Measurements from ENCODE around the gene ITLN2.
A peak's percentile ranks its signal among the peaks of the same experiment; 100 is the strongest.
"Not testable (repeated sequence)": the region's sequence is repeated elsewhere in the genome, so short reads cannot be mapped to it uniquely, and the experiment has no call there.

Gene ITLN2

GRCh38 chr1:160954158-160955104 lies at the start of gene ITLN2:
ITLN2 (minus strand) TSS chr1:160954809; CDS start chr1:160954741, 68 bp downstream.
- DNase-seq (ENCODE audit: low read depth in 2 of 2): peak; percentile 8 to 28

DNA sequence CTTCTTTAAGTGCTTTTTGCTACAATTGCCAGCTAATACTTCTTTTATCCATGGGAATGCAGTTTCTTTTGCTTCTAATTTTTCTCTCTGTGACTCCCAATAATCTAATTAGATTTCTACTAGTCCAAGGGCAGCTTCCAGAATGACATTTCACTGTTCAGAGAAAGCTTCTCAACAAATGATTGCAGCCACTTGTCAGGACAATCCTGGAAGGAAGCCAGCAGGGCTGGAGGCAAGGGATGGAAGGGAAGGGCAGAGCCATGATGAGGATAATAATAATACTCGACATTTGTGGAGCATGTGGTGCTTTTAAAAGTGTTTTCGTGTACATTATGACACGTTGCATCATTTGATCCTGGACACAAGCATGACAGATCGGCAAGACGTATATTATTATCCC lies 46.9 kb upstream of the ITLN2 start:
- DNase-seq (ENCODE audit: low read depth in 2 of 2): no peak

DNA sequence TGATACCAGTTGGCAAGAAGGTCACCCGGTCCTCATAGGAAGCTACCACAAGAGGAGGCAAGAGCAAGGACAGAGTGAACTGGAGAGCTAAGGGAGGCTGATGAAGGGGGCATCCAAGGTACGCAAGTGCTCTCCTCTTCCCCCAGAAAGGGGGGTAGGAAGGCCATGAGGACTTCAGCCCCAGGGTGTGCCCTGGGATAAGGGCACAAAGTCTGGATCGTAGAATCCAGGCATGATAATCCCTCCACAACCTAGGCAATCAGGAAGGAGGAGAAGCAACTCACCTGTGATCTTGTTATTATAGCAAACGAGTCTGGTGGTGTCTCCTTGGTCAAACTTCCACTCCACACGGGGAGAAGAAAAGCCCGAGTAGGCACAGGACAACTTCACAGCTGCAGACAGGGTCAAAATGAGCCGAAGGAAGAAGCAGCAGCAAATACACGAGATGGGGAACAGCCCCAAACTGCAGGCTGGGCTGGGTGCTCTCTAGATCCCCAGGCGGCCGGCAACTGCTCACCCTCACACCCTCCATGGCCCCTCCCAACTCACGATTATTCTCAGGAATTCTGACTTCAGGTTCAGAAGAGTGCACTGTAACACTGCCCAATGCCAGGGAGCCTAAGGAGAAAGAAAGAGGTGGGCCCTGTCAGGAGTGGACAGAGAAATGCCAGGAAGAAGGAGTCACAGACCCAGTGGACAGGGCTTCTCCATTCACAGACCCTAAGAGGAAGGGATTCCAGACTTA lies 46.3 kb upstream of the ITLN2 start:
- DNase-seq (ENCODE audit: low read depth in 2 of 2): no peak

GRCh38 chr1:160999376-160999775 lies 44.8 kb upstream of the ITLN2 start:
- DNase-seq (ENCODE audit: low read depth in 2 of 2): no peak

DNA sequence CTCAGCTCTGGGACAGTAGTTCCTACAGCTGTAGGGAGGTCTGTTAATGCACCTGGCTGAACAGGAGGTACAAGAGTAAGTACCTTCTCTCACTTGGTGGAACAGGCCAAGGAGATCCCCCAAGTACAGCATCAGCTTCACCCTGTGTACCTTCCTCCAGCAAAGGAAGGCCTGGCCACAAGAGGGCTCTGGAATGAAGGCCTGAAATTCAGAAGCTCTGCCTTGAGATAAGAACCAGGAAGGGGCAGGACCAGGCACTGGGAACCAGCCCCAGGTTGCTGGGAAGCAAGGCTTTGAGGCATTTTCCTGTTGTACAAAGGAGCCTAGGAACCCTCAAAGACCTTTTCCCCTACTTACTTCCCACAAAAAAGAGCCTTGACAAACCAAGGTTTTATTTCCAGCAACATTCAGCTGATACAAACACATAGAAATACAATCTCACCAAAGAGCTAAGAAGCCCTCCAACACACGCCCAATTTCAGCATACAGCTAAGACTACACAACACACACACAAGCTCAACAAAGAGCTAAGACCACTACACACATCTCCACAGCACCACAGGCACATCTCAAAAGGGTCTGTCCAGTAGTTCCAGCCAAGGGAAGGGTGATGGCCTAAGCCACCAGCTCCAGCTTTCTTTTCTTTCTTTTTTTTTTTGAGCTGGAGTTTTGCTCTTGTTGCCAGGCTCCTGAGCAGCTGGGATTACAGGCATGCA lies 42.9 kb upstream of the ITLN2 start:
- DNase-seq (ENCODE audit: low read depth in 2 of 2): peak; percentile 31 to 32

DNA sequence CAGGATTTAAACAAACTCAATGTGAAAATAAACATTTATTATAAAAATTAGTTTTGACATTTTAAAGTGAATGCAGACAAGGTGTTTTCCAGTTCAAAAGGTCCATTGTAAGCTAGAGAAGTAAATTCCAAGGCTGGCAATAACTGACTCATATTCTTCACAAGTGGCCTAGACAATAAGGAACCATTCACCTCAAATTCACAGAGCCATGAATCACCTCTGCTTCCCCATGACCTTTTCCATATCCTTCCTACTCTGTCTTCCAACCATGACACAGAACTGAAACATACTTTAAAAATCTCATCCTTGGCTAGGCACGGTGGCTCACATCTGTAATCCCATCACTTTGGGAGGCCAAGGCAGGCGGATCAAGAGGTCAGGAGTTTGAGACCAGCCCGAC lies 41.6 kb upstream of the ITLN2 start:
- DNase-seq (ENCODE audit: low read depth in 2 of 2): no peak

DNA sequence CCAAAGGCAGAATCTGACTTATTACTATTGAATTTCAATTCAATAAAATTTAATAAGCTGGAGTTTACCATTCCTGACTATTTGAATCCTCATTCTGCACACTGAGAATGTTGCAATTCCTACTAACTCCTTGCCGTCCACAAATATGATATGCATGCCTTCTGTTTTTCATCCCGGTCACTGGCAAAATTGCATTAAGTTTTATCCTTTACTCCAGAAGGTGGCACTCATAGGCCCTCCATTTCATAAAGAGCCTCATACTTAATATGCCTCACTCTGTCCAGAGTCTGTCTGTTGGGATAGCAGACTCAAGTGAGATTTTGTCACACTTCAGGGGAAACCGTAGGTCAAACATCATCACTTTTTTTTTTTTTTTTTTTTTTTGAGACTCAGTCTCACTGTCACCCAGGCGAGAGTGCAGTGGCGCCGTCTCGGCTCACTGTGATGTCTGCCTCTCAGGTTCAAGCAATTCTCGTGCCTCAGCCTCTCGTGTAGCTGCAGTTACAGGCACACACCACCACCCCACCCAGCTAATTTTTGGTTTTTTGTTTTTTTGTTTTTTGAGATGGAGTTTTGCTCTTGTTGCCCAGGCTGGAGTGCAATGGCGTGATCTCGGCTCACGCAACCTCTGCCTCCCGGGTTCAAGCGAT lies 39.1 kb upstream of the ITLN2 start:
- no peak for DNase-seq (ENCODE audit: low read depth in 2 of 2)

GRCh38 chr1:160992036-160992435 lies 37.4 kb upstream of the ITLN2 start:
- not testable (repeated sequence) for DNase-seq (ENCODE audit: low read depth in 2 of 2)

DNA sequence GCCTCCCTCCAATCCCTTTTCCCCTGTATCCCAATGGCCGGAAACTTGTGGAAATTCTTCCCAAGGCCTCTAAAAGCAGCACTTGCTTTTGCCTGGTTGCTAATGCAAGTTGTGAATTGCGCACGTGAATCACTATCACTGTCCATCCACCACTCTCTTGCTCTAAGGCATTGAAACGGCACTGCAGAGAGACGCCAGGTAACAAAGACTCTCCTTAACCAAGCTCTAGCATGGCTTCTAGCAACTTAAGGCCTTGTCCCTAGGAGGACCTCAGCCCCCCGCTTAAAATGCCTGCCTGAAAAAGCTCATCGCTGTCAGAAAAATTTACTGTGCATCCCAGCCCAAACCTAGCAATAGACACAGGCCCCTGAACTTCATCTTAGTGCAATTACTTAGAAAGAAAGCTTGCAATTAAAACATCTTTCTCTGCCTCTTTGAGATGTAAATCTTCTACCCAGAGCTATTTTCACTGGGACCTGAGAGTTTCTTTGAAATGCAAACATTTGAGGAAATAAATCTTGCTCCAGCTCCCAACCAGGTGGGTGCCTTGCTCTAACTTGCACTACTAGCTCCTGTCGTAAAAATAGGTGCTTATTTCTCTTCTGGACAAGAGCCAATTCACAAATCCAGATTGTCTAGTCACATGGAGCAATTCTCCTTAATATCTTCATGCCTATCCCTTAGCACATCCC lies 32.9 kb upstream of the ITLN2 start:
- no peak for DNase-seq (ENCODE audit: low read depth in 2 of 2)

GRCh38 chr1:160985723-160986122 lies 31.1 kb upstream of the ITLN2 start:
- DNase-seq (ENCODE audit: low read depth in 2 of 2): no peak

- no peak for DNase-seq (ENCODE audit: low read depth in 2 of 2)
These were observed 27.2 kb upstream of the ITLN2 start for GRCh38 chr1:160981584-160982411.

- DNase-seq (ENCODE audit: low read depth in 2 of 2): no peak
These were observed 24.7 kb upstream of the ITLN2 start for GRCh38 chr1:160979286-160979685.

DNA sequence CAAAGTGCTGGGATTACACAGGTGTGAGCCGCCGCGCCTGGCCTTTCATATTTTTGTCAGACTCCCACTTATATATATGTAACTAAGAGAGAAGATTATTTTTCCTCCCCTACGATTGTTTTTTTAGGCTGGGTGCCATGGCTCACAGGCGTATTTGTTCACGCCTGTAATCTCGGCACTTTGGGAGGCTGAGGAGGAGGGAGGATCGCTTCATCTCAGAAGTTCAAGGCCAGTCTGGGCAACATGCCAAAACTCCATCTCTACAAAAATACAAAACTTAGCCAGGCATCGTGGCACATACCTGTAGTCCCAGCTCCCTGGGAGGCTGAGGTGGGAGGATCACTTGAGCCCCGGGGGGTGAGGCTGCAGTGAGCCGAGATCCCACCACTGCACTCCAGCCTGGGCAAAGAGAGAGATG lies 23.9 kb upstream of the ITLN2 start:
- no peak for DNase-seq (ENCODE audit: low read depth in 2 of 2)

- no peak for DNase-seq (ENCODE audit: low read depth in 2 of 2)
These were observed 20.4 kb upstream of the ITLN2 start for GRCh38 chr1:160975026-160975425.

- DNase-seq (ENCODE audit: low read depth in 2 of 2): no peak
These were observed 18.9 kb upstream of the ITLN2 start for GRCh38 chr1:160973491-160973890.

GRCh38 chr1:160972939-160973338 lies 18.3 kb upstream of the ITLN2 start:
- no peak for DNase-seq (ENCODE audit: low read depth in 2 of 2)

DNA sequence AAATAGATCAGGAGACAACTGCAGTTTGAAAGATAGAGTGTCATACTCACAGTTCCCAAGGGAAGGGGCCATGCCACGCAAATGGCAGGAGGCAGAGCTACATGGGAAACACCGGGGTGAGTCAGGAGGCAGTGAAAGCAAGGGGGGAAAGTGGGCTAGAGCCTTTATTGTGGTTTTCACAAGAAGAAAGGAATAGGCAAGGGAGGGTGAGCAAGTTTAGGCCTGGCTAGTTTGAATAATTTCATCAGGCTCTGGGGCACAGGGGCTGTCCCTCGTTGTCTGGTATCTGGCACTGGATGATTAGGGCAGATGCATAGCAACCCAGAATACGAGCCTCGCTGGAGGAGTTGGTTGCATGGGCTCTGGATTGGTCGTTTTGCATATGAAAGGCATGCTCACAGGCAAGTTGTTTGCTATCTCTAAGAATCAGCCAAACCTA lies 17.0 kb upstream of the ITLN2 start:
- peak; percentile 30 to 50 for DNase-seq (ENCODE audit: low read depth in 2 of 2)

- DNase-seq (ENCODE audit: low read depth in 2 of 2): no peak
These were observed 8.9 kb upstream of the ITLN2 start for GRCh38 chr1:160963521-160963920.

GRCh38 chr1:160961419-160961818 lies 6.8 kb upstream of the ITLN2 start:
- no peak for DNase-seq (ENCODE audit: low read depth in 2 of 2)

DNA sequence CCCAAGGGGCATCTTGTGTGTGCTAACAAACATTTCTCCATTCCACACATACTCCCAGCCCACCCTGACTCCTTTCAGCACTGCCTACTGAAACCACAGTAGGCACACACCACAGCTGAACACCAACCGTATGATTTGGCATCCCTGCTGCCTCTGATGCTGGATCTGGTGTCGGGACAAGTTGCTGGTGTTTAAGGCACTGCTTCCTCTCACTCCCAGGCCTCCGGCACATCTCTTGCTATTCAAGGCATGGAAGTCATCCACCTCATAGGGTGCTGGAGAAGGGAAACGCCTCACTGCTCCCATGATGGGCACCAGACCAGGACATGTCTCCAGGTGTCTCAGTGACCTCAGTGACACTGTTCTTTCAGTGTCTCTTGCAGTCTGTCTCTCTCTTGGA lies 2.4 kb upstream of the ITLN2 start:
- DNase-seq (ENCODE audit: low read depth in 2 of 2): no peak

All from stimulated activated CD4-positive, alpha-beta T cell treated with anti-CD3 and anti-CD28 coated beads, Interleukin-4, amount 100 ng/mL, for 48 hours (primary cell).